Endothelial cell (in vitro differentiated cells): Measurements from ENCODE around the gene UBAC2. TPM values are rescaled to one million over a fixed set of nuclear protein-coding genes. Genes with fewer than 3 reads are reported as not detected.

Source experiments
- DNase-seq: peaks from one replicate; pipeline ENCODE4 v3.0.0; 2021; ENCODE audit warnings: low spot score
- H3K27ac Mint-ChIP-seq: one replicate; pipeline ENCODE4 v1.8.0; 2021; ENCODE audit warnings: mixed read lengths, inconsistent platforms; ENCODE audit not compliant: unreplicated experiment
- H3K27me3 Mint-ChIP-seq: one replicate; pipeline ENCODE4 v1.8.0; 2021; ENCODE audit warnings: mild to moderate bottlenecking, moderate library complexity, mixed read lengths, inconsistent platforms; ENCODE audit not compliant: unreplicated experiment
- H3K36me3 Mint-ChIP-seq: one replicate; pipeline ENCODE4 v1.8.0; 2021; ENCODE audit warnings: mild to moderate bottlenecking, low read depth, mixed read lengths, inconsistent platforms; ENCODE audit not compliant: unreplicated experiment
- H3K4me1 Mint-ChIP-seq: one replicate; pipeline ENCODE4 v1.8.0; 2021; ENCODE audit warnings: mild to moderate bottlenecking, mixed read lengths, inconsistent platforms; ENCODE audit not compliant: unreplicated experiment
- H3K4me3 Mint-ChIP-seq: one replicate; pipeline ENCODE4 v1.8.0; 2021; ENCODE audit warnings: mild to moderate bottlenecking, mixed read lengths, inconsistent platforms; ENCODE audit not compliant: unreplicated experiment
- H3K9me3 Mint-ChIP-seq: one replicate; pipeline ENCODE4 v1.8.0; 2021; ENCODE audit warnings: mixed read lengths, inconsistent platforms; ENCODE audit not compliant: unreplicated experiment
- total RNA-seq: library from RNA; stranded (reverse); fragmentation: NEBNext Ultra II Directional; extraction: Animal tissue kit (Norgen Biotek cat#: 25700); gene quantifications from one replicate; pipeline ENCODE4 v1.2.1, GENCODE V29; 2021; ENCODE audit not compliant: unreplicated experiment
- TF ChIP-seq, protein P1 (sequence below): fragments of 200-600 bp; sonication (generic); IDR thresholded peaks from one replicate; pipeline ENCODE4 v1.5.0; 2021; ENCODE audit warnings: antibody characterized with exemption; ENCODE audit not compliant: unreplicated experiment

Gene UBAC2
- total RNA-seq, 1 donor from 2014 or later: 58.6 TPM

DNA sequence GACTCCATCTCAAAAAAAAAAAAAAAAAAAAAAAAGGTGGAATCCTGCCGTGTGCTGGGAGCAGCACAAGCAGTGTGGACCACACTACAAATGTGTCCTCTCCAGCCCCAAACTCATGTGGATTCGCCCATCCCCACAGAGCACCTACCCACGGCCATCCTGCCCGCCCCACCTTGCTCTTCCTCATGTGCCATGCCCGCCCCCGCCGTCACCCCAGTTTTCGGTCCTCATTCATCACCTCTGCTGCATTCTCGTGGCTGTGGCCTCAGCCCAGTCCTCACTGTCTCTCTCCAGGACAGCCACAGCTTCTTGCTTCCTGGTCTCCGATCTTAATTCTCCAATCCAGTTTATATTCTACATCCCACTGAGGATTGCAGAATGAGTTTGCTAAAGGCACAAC is 220.6 kb downstream of the UBAC2 start:
- Mint-ChIP-seq H3K36me3 (no peaks in the 10 kb centered on the region), H3K27ac (peak overlapping the region; percentile 68), H3K27me3 (peaks cover 7% of the 10 kb centered on the region)

DNA sequence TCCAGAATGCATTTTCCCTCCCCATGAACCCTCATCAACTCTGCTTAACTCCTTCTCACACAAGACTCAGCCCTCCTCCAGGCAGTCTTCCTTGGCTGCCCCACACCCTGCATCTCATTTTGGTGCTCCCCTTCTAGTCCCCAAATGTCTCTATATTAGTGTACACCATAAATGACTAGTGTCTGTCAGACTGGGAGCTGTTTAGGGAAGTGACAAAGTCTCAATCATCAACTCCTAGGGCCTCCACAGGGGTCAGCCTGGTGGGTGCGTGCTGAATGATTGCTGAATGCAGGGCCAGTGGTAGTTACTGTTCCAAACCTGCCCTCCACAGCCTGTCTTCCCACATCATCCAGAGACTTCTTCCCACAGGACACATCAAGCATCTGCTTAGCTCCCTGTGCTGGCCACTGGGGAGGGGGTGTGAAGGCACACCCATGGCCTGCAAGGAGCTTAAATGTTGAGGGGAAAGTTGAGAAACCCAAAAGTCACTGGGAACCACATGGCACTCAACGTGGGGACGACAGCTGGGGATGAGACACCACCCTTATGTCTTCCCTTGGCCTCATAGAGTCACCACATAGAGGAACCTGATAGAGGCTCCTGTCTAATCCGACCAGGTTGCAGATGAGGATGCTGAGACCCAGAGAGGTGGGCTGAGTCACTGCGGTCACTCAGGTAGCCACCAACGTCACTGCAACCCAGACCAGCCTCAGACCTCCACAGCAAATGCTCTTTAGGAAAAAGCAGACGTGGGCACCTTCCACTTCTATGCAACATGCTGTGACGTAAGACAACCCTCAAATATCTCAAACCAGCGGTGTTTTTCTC is 221.3 kb downstream of the UBAC2 start:
- TF ChIP-seq, protein P1, sequence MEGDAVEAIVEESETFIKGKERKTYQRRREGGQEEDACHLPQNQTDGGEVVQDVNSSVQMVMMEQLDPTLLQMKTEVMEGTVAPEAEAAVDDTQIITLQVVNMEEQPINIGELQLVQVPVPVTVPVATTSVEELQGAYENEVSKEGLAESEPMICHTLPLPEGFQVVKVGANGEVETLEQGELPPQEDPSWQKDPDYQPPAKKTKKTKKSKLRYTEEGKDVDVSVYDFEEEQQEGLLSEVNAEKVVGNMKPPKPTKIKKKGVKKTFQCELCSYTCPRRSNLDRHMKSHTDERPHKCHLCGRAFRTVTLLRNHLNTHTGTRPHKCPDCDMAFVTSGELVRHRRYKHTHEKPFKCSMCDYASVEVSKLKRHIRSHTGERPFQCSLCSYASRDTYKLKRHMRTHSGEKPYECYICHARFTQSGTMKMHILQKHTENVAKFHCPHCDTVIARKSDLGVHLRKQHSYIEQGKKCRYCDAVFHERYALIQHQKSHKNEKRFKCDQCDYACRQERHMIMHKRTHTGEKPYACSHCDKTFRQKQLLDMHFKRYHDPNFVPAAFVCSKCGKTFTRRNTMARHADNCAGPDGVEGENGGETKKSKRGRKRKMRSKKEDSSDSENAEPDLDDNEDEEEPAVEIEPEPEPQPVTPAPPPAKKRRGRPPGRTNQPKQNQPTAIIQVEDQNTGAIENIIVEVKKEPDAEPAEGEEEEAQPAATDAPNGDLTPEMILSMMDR: no peak
- no peak for DNase-seq
- no peak overlapping the region for H3K4me3 Mint-ChIP-seq
- H3K9me3 Mint-ChIP-seq: no peaks in the 10 kb centered on the region
- H3K27me3 Mint-ChIP-seq: peaks cover 6% of the 10 kb centered on the region
- H3K4me1 Mint-ChIP-seq: peaks cover 19% of the 10 kb centered on the region
- H3K36me3 Mint-ChIP-seq: no peaks in the 10 kb centered on the region
- H3K27ac Mint-ChIP-seq: no peak overlapping the region

More for the DNA sequence above, 220.6 kb downstream of the UBAC2 start:
- Mint-ChIP-seq H3K4me1 (peaks cover 23% of the 10 kb centered on the region), H3K9me3 (no peaks in the 10 kb centered on the region), H3K4me3 (no peak overlapping the region)
- TF ChIP-seq, protein P1: no peak
- no peak for DNase-seq

DNA sequence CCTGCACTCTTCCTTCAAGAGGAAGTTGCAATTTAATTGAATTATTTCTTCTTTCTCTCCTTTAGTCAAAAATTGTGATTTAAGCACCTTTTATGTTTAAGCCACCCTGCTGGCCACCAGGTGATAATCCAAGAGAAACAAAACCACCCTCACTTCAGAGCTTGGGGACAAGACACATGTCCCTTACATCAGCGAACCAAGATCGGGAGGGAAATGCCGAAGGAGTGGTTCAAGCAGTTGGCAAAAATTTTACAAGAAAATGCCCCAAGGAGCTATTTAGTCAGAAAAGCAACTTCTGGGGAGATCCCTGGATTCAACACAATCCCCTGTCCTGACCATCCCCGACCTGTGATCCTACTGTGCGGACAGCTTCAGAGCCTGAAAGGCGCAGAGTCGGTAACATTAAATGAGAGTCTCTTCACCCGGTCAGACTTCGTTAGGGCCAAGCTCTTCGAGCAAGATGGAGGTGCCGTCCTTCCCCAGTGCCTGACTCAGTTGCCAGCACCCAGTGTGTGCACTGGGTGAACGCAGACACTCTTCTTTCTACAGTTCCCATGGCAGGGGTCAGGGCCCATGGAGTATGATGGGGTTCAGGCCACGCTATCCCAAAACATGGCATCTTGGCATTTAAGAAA is 222.0 kb downstream of the UBAC2 start:
- H3K27ac Mint-ChIP-seq: no peak overlapping the region
- H3K9me3 Mint-ChIP-seq: no peaks in the 10 kb centered on the region
- H3K27me3 Mint-ChIP-seq: peaks cover 5% of the 10 kb centered on the region
- H3K4me1 Mint-ChIP-seq: peaks cover 13% of the 10 kb centered on the region
- no peak for DNase-seq
- H3K36me3 Mint-ChIP-seq: no peaks in the 10 kb centered on the region
- TF ChIP-seq, protein P1: no peak
- no peak overlapping the region for H3K4me3 Mint-ChIP-seq

DNA sequence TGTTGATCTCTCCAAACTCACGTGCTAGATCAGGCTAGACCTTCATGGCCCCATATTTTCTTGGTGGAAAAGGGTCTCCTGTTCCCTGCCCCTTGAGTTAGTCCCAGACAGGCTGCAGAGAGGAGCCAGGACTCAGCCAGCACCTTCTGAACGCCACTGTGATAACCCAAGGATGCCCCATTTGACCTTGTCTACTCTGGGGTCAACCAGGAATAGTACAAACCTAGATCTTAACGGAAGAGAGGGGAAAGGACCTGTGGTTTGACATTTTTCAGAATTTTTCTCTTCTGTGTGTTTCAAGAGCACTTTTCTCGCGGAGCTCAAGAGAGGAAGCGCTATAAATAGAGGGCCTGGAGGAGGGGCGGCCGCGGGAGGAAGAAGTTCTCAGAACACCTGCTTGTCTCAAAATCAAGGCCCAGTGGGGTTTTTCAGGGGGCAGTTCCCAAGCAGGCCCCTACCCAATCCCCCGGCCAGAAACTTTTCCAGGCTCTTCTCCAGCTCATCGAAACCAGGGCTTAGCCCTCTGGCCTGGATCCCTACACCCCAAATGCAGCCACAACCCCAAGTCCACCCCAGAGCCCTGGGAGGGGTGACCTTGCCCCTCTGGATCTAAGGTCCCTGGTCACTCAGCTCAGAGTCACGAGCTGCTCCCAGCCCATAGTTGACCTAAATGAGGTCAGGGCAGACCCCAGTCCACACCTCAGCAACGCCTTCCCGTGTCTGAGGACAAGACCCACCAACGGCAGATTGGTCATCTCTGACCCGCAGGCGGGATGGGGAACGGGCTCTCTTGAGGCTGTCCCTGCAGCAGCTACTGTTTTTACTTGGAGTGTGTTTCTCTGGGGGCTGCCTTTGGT is 225.1 kb downstream of the UBAC2 start:
- no peaks in the 10 kb centered on the region for H3K36me3 Mint-ChIP-seq
- peaks cover 2% of the 10 kb centered on the region for H3K27me3 Mint-ChIP-seq
- H3K27ac Mint-ChIP-seq: no peak overlapping the region

More for the DNA sequence above, 225.1 kb downstream of the UBAC2 start:
- TF ChIP-seq, protein P1: no peak
- peaks cover 4% of the 10 kb centered on the region for H3K4me1 Mint-ChIP-seq
- H3K4me3 Mint-ChIP-seq: no peak overlapping the region
- DNase-seq: no peak
- H3K9me3 Mint-ChIP-seq: no peaks in the 10 kb centered on the region
